GM12892 (cell line): ENCODE results near the gene CD99L2.
"Not testable (repeated sequence)": the region's sequence is repeated elsewhere in the genome, so short reads cannot be mapped to it uniquely, and the experiment has no call there.

Experiments
- POLR2A ChIP-seq: IDR thresholded peaks from 2 replicates; pipeline ENCODE4 v1.6.1; 2011; ENCODE audit warnings: low read depth, low read length, control low read depth
- POLR2AphosphoS5 ChIP-seq: IDR thresholded peaks from 2 replicates; pipeline ENCODE4 v1.6.1; 2011; ENCODE audit warnings: low read depth, low read length, control low read depth

GRCh38 chrX:150823826-150824225, 74.6 kb downstream of the CD99L2 start:
- TF ChIP-seq POLR2AphosphoS5, POLR2A: not testable (repeated sequence)
